GM12801 (cell line): ENCODE data around the gene FSCN2.

ENCODE experiments used
- CTCF ChIP-seq: IDR thresholded peaks from one replicate; pipeline ENCODE4 v1.5.1; 2011; ENCODE audit warnings: control low read depth; ENCODE audit not compliant: insufficient read length; ENCODE audit errors: extremely low read depth

The FSCN2 gene

GRCh38 chr17:81539961-81540675 lies 11.9 kb downstream of the FSCN2 start:
- TF ChIP-seq CTCF: no peak

- no peak for TF ChIP-seq CTCF
Observed at GRCh38 chr17:81540676-81541027, 12.5 kb downstream of the FSCN2 start.

GRCh38 chr17:81541123-81541522 lies 12.9 kb downstream of the FSCN2 start:
- no peak for TF ChIP-seq CTCF

GRCh38 chr17:81542431-81543338 lies 14.5 kb downstream of the FSCN2 start:
- TF ChIP-seq CTCF: no peak

GRCh38 chr17:81543339-81543675 lies 15.1 kb downstream of the FSCN2 start:
- TF ChIP-seq CTCF: no peak

GRCh38 chr17:81543756-81544155 lies 15.6 kb downstream of the FSCN2 start:
- no peak for TF ChIP-seq CTCF

- no peak for TF ChIP-seq CTCF
Observed at GRCh38 chr17:81544281-81544974, 16.3 kb downstream of the FSCN2 start.
